GM21447 (cell line): ENCODE measurements around the gene ABCD1.
"Not testable (repeated sequence)": the region's sequence is repeated elsewhere in the genome, so short reads cannot be mapped to it uniquely, and the experiment has no call there.

Experiments
- ATAC-seq: cut with Tn5 transposase; IDR thresholded peaks from one replicate; pipeline ENCODE4 v1.9.1; 2021; ENCODE audit not compliant: unreplicated experiment

ABCD1 gene

GRCh38 chrX:153732401-153732800 is 7.7 kb downstream of the ABCD1 start:
- ATAC-seq = no peak

DNA sequence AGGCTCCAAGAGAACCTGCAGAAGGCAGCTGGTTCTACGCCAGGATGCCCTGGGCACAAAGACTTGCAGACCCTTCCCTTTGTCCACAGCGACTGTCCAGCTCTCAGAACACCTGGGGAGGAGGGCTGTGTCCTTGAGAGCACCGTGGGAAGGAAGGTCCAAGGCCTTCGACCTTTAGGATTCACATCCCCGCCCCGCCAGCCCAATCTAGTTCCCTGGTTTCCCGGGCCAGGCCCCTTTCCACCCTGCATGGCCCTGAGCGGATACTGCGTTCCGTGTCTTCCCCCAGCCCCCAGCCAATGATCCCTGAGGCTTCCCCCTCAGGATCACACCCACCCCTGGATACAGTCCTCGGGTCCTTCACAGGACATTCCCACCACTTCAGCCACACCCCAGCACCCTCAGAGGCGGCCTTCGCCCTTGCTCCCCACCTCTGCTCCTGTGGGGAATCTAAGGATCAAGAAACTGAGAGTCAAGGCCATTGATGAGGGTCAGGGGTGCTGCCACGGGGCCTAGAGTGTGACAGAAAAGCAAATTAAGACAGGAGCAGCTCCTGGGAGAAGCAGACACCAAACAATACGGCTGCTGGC is 9.1 kb downstream of the ABCD1 start:
- ATAC-seq = no peak

DNA sequence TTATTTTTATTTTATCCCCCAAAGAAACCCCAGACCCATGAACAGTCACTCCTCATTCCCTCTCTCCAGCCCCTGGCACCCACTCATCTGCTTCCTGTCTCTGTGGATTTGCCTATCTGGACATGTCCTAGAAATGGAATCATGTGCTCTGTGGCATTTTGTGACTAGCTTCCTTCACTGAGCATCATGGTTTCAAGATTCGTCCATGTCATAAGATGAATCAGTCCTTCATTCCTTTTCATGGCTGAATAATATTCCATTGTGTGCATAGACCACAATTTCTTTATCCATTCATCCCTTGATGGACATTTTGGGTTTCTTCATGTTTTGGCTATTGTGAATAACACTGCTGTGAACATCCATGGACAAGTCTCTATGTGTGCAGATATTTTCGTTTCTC is 10.2 kb downstream of the ABCD1 start:
- no peak for ATAC-seq

- no peak for ATAC-seq
Observed at GRCh38 chrX:153735274-153735673, 10.6 kb downstream of the ABCD1 start.

DNA sequence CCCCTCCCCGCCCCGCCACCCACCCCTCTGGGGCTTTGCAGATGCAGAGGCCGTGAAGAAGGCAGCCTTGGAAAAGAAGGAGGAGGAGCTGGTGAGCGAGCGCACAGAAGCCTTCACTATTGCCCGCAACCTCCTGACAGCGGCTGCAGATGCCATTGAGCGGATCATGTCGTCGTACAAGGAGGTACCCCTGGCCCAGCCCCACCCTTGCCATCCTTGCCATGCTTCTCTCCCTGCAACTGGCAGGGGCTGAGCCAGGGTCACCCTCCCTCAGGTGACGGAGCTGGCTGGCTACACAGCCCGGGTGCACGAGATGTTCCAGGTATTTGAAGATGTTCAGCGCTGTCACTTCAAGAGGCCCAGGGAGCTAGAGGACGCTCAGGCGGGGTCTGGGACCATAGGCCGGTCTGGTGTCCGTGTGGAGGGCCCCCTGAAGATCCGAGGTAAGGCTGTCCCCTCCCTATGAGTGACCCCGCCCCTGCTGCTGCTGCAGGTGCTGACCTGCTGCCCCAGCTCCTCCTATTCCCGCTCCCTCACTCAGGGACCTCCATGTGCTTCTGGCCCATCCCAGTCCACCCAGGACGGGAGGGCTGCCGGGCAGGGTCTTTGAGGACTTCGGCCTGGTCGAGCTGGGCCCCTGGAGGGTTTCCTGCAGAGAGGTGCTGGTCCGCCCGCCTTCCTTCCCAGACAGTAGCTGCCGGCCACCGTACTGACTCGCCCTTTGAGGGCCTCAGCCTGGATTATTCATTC is 11.6 kb downstream of the ABCD1 start:
- ATAC-seq = no peak

DNA sequence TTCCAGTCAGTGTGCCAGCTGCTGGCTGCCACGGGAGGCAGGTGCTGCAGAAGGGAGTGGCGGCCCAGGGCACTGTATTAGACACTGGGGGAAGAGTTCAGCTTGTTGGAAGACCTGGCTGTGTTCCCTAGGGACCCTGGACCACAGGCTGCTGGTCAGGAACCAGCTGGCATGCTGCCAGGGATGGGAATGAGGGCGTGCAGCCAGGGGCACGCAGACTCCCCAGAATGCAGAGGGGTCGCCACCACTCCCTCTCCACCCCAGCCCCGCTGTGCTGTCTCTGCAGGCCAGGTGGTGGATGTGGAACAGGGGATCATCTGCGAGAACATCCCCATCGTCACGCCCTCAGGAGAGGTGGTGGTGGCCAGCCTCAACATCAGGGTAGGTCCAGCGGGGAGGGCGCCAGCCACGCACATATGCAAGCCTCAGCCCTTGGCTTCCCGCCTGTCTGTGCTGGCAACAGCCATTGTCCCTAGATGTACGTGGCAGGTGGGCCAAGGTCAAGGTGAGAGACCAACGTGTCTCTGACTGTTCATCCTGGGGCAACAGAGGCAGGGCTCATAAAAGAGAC is 12.3 kb downstream of the ABCD1 start:
- ATAC-seq = no peak

DNA sequence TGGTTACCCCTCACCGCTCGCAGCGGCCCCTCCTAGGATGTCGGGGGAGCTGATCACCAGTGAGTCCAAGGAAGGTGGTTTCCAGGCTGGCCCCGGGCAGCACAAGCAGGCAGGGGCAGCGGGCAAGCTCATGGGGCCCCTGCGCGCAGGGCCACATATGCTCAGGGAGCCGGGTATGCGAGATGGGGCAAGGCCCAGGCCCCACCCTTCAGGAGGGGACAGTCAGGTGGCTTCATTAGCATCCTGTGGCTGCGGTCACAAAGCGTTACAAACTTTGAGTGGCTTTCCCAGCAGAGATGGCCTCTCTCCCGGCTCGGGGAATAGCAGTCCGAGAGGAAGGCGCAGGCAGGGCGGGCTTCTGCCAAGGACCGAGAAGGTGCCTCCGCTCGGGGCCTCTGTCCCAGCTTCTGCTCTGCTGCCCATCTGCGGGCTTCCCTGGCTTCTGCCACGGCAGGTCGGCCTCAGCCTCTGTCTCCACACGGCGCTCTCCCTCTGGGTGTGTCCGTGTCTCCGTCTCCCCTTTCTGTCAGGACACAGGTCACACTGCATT is 13.5 kb downstream of the ABCD1 start:
- no peak for ATAC-seq

GRCh38 chrX:153739754-153740486 is 15.3 kb downstream of the ABCD1 start:
- ATAC-seq = no peak

GRCh38 chrX:153740631-153741222 is 16.1 kb downstream of the ABCD1 start:
- ATAC-seq = no peak

- ATAC-seq = no peak
Observed at GRCh38 chrX:153741446-153741845, 16.8 kb downstream of the ABCD1 start.

GRCh38 chrX:153742111-153742510 is 17.5 kb downstream of the ABCD1 start:
- ATAC-seq = not testable (repeated sequence)

DNA sequence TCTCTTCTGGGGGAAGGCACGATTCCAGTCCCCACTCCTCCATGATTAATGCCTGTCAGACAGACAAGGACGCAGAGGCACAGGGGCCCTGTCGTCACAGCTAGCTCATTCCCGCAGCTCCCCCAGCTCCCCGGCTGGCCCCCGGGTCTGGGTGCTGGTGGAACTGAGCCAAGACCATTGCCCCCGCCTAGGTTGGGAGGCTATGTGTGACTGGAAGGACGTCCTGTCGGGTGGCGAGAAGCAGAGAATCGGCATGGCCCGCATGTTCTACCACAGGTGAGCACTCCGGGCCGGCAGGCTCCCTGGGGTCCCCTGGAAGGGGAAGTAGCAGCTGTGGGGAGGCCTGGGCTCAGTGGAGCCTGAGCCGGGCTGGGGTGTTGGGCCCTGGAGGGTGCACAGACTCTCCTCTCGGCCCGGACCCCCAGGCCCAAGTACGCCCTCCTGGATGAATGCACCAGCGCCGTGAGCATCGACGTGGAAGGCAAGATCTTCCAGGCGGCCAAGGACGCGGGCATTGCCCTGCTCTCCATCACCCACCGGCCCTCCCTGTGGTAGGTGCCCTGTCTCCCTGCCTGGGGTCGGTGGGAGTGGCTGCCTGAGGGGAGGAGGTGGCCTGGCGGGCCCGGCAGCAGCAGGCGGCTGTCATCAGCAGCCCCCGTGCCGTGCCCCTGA is 18.3 kb downstream of the ABCD1 start:
- ATAC-seq = not testable (repeated sequence)

DNA sequence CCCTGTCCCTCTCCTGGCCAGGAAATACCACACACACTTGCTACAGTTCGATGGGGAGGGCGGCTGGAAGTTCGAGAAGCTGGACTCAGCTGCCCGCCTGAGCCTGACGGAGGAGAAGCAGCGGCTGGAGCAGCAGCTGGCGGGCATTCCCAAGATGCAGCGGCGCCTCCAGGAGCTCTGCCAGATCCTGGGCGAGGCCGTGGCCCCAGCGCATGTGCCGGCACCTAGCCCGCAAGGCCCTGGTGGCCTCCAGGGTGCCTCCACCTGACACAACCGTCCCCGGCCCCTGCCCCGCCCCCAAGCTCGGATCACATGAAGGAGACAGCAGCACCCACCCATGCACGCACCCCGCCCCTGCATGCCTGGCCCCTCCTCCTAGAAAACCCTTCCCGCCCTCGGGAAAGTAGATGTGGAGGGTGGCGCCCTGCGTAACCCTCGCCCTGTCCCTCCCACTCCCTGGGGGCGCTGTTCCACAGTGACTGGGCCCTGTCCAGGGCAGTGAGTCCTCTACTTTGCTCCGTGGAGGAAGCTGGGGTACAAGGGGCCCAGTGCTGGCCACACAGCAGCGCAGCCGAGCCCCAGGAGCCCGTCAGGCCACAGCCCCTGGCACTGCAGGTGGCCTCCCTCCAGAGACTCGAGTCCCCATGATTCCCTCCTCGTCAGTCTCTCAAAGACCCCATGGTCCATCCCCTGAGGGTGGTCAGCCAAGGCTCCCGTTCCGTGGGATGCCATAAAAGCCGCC is 19.0 kb downstream of the ABCD1 start:
- ATAC-seq = not testable (repeated sequence)

DNA sequence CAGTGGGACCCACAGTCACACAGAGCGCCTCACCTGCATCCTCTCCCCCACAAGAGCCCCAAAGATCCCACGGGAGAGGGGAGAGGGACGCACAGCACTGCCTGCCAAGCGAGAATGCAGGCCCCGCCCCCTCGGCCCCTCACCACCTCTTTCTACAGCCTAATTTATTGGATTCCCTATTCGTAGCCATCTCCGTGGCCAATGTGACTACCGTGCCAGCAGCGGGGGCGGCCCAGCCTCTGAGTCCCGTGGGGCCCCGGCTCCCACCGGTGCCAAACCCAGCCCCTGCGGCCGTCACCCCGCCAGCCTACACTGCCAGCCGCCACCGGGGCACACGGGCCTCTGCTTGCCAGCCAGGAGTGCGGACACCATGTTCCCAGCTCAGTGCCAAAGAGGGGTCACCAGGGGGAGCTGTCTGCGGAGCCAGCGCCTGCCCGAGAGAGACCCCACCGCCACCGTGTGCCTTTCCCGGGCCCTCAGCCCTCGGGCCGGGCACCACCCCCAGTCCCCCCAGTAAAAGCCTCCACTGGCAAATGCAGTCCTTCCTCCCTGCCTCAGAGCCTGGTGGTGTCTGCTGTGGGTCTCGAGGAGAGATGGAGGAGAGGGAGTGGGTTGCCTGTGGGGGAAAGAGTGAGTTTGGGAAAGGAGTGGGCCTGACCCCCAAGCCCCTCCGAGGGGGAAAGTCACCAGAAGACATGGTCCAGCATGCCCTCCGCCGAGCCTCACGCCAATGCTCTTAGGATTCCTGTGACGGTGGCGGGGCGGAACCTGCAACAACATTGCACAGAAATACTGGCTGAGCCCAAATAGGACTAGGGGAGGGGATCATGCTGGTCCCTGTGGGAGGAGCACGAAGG is 19.8 kb downstream of the ABCD1 start:
- ATAC-seq = no peak

DNA sequence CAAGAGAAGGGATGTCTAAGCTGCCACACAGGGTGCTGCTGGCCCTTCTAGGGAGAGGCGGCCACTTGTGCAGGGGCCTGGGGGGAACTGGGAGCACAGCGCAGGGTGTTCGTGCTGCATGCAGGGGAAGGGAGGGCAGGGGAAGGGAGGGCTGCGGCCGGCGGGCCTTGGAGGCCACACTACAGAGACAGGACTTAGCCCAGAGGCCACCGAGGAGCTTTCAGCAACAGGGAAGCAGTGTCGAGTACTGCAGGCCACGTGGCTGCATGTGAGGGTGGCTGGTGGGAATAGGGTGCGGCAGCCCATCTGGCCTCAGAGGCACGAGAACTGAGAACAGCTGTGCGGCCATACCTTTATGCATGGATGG is 20.4 kb downstream of the ABCD1 start:
- ATAC-seq = not testable (repeated sequence)

DNA sequence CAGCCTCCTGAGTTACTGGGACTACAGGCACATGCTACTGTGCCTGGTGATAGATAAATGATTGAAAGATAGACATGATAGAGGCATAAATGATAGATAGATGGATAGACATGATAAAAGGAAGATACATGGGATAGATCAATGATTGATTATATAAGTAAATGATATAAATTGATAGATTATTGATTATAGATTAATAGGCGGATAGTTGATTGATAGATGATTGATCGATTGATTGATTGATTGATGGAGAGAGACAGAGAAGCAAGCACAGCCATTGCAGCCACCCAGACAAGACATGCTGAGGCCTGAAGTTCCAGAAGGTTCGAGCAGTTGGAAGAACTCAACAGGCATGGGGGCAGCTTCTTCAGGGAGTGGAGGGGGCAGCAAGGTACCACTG is 21.7 kb downstream of the ABCD1 start:
- no peak for ATAC-seq

- ATAC-seq = not testable (repeated sequence)
Observed at GRCh38 chrX:153746991-153747390, 22.3 kb downstream of the ABCD1 start.

DNA sequence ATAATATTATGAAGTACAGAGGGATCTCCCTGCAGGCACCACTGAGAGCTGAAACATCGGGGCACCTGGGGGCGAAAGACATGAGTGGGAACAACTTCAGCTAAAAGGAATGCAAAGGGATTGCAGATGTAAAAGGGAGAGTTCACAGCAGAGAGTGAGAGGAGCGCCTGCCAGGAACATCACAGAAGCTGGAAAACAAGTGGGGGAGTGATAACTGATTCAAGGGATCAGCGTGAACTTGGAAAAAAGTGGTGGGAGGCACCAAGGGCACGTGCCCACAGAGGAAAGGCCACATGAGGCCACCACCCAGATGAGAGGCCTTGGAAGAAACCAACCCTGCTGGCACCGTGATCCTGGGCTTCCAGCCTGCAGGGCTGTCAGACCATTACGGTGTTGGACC is 24.4 kb downstream of the ABCD1 start:
- not testable (repeated sequence) for ATAC-seq
